AG10803 (cell line): ENCODE data around the gene EIF4A2.

Source experiments
- DNase-seq: peaks from one replicate; pipeline ENCODE4 v3.0.0; 2010; ENCODE audit warnings: low read depth
- H3K4me3 ChIP-seq: 2 replicates; pipeline ENCODE4 v1.5.1; 2011; ENCODE audit warnings: mild to moderate bottlenecking, low read length, control low read depth
- CTCF ChIP-seq: conservative IDR thresholded peaks from 2 replicates; pipeline ENCODE4 v1.5.1; 2011; ENCODE audit warnings: mild to moderate bottlenecking, low read length, control low read depth, inconsistent platforms

The EIF4A2 gene

GRCh38 chr3:186783058-186783730, at the start of gene EIF4A2:
EIF4A2 (plus strand) TSS chr3:186783577; CDS start chr3:186783611, 34 bp downstream.
- no peak for TF ChIP-seq CTCF
- peak within 1 kb of the TSS; percentile 87 for H3K4me3 ChIP-seq
- DNase-seq = peak; percentile 85

- no peak for DNase-seq
- H3K4me3 ChIP-seq = no peak overlapping the region
- TF ChIP-seq CTCF = no peak
These were observed 40.6 kb upstream of the EIF4A2 start for GRCh38 chr3:186742618-186743380.

- no peak for DNase-seq
- H3K4me3 ChIP-seq = no peak overlapping the region
- no peak for TF ChIP-seq CTCF
These were observed 39.7 kb upstream of the EIF4A2 start for GRCh38 chr3:186743666-186744065.

GRCh38 chr3:186746008-186746407, 37.4 kb upstream of the EIF4A2 start:
- peak; percentile 83 for DNase-seq
- TF ChIP-seq CTCF = no peak
- H3K4me3 ChIP-seq = no peak overlapping the region

GRCh38 chr3:186750316-186750715, 33.1 kb upstream of the EIF4A2 start:
- no peak overlapping the region for H3K4me3 ChIP-seq
- no peak for DNase-seq
- no peak for TF ChIP-seq CTCF

- no peak for TF ChIP-seq CTCF
- DNase-seq = no peak
- H3K4me3 ChIP-seq = no peak overlapping the region
These were observed 31.9 kb upstream of the EIF4A2 start for GRCh38 chr3:186751480-186751879.

GRCh38 chr3:186754006-186754405, 29.4 kb upstream of the EIF4A2 start:
- DNase-seq = no peak
- no peak overlapping the region for H3K4me3 ChIP-seq
- no peak for TF ChIP-seq CTCF
